Stimulated activated CD4-positive, alpha-beta T cell treated with anti-CD3 and anti-CD28 coated beads, Interleukin-4, amount 100 ng/mL, for 24 hours (primary cell): ENCODE measurements around the gene CADM2.
A peak's percentile ranks its signal among the peaks of the same experiment; 100 is the strongest.
"Not testable (repeated sequence)": the region's sequence is repeated elsewhere in the genome, so short reads cannot be mapped to it uniquely, and the experiment has no call there.

ENCODE experiments used
- DNase-seq: peaks from one replicate; pipeline ENCODE4 v3.0.0-alpha.2; 2020

CADM2 gene

DNA sequence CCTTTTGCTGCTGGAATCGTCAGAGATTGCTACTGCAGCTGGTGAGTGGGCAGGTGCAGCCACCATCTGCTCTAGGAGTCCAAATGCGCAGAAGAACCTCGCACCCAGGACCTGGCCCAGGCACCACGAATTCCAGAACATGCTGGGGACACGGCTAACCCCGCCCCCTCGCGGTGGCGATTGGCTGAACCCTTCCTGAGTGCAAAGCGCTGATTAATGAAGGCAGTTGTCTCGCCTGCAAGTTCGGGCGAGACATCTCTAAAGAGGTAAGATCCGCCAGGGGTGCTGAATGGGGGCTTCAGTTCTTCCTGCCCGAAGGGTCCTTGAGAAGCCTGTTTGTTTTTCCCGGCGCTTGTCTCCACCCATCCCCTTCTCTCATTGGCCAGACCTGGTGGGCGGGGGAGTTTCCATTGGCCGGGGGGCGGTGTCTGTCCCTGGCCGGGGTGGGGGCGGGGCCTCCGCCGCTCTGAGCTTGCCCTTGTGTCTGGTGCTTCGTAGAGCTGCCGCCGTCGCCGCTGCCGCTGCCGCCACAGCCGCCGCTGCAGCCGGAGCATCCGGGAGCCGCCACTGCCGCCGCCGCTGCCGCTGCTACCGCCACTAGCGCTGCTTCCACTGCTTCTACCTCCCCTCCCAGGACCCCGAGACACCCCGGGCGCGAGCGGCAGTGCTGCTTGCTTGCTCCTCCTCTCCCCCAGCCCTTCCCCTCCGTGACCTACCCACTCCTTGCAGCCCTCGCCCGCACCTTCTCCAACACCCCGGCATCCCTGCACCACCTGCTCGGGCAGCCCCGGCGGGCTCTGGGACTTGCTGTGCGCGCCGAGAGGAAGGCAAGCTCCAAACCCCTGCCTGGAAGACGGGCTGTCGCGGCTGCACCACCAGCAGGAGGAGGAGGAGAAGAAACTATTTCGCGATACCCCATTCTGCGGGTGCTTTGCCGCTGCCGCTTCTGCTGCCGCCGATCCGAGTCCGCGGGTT is at the start of gene CADM2:
TSS of gene CADM2 (plus strand) at position 495 of the 975 bp plus-strand sequence.
- DNase-seq: peak; percentile 68

DNA sequence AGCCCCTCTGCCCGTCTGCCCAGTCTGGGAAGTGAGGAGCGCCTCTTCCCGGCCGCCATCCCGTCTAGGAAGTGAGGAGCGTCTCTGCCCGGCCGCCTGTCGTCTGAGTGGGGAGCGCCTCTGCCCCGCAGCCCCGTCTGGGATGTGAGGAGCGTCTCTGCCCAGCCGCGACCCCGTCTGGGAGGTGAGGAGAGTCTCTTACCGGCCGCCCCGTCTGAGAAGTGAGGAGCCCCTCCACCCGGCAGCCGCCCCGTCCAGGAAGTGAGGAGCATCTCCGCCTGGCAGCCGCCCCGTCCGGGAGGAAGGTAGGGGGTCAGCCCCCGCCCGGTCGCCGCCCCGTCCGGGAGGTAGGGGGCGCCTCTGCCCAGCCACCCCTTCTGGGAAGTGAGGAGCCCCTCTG is 40.2 kb upstream of the CADM2 start:
- not testable (repeated sequence) for DNase-seq

DNA sequence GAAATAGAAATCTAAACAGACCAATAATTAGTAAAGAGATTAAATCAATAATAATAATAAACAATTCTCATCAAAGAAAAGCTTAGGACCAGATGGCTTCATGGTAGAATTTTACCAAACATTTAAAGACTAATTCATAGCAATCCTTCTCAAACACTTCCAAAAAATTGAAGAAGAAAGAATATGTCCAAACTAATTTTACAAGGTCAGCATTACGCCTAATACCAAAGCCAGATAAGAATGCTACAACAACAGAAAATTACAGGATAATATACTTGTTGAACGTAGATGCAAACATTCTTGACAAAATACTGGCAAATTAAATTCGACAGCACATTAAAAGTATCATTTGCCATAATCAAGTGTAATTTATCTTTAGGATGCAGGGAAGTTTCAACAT is 36.1 kb upstream of the CADM2 start:
- no peak for DNase-seq

DNA sequence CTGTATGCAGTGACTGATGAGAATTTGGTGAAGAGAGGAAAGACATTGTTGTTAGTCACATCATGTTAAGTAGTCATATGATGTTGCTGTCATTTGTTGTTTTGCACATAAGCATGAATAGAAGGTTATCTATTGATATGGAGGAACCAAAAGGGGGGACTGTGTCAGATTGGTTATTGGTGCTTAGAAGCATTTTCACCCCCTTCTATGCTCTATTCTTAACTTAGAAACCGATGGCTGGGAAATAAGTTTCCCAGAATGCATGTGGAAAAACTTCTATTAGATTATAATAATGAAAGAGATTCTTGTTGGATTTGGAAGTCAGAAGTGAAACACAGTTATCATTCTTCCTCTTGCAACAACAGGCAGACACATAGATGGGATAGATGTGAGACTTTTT is 33.2 kb upstream of the CADM2 start:
- DNase-seq: no peak

DNA sequence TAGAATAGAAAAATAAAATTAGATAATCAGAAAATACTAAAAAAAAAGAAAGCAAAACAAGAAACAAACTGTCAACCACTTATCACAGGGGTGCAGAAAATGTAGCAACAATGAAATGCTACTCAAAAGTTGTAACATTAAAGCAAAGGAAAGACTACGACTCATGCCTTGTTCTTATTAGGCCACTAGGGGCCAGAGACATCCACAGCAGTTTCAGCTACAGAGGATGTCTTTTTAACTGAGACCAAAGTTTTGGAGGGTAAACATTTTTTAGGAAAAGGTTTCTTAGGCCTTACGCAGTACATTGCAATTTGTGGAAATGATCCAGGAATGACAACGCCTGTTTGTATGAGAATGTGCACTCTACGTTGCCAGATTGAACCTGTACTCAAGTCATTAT is 15.4 kb upstream of the CADM2 start:
- no peak for DNase-seq

GRCh38 chr3:84946240-84946639 is 12.5 kb upstream of the CADM2 start:
- no peak for DNase-seq

GRCh38 chr3:84959470-84960271 is 882 bp downstream of the CADM2 start:
- no peak for DNase-seq

GRCh38 chr3:84960581-84960980 is 1.8 kb downstream of the CADM2 start:
- no peak for DNase-seq

- no peak for DNase-seq
These were observed 2.2 kb downstream of the CADM2 start for GRCh38 chr3:84961011-84961410.

DNA sequence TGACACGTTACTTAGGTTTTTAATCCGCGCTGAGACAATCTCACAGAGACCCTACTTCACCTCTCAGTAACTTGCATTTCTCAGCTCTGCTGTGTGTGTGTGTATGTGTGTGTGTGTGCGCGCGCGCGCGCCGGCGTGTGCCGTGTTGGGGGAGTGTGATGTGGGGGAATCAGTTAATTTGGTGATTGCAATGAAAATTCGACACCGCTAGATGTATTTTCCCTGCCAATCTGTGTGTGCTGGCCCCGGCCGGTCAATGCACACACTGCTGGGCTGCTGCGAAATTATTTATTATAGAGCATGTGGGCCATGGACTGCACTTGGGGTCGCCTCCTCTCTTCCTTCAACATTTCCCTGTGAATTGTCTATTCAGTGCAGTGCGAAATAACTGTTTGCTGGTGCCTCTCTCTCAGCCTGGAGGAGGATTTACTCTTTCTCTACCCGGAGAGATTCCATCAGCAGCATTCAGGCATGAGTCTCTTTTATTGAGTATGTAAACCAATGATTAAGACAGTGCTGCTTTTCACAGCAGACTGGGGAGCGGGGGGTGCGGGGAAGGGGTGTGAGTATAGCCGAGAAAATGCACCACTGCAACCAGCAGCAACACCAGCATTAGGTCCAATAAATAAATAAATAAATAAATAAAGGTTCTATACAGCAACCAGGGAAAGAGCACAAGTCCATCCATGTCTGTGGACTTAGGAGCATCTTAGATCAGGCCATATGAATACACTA is 2.9 kb downstream of the CADM2 start:
- no peak for DNase-seq

DNA sequence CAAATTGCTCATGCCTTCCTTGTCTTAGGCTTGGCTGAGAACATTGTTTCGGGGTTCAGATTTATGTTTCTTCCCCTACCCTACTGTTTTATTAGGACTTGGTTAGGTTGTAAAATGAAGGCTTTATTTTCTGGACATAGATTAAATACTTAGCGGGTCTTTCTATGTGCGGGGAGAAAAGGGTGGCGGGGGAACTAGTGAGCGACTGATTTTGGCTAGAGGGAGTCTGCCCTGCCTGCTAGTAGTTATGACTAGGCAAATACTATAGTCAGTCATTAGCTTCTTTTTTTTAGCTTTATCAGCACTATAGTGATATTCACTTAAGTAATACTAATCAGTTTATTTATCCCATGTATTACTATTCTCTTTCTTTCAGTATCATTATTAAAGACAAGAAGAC is 3.6 kb downstream of the CADM2 start:
- DNase-seq: no peak

DNA sequence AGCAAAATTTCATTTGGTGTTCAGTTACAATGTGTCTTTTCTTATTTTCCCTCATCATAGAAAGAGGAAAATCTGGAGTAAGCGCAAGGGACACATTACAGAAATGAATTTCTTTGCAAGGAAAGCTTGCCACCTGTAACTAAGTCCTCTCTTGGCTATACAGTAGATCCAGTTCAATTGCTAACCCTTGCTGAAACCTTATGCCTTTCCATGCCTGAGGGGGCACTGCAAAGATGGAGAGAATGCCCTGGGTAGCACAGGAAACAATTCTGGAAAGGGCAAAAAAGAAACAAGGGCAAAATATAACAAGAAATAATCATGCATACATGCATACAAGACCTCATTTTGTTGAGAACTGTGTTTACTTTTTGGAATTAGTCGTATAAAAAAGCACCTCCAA is 4.3 kb downstream of the CADM2 start:
- DNase-seq: no peak

DNA sequence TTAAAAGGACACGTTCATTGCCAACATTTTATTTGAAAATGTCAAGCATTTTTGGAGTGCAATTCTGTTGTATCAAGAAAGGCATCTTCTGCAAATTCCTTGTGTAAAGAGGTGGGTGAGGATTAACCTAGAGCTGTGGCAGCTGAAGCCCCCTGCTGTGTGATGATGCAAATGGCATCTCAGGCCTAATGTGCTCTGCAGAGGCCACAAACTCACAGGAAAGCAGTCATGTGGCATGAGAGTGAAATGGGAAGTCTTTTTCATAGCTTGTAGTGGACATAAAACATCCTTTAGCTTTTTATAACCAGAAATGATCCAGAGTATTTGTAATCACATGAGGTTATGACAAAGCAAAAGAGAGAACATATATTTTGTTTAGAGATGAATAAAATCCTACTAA is 6.4 kb downstream of the CADM2 start:
- DNase-seq: no peak

GRCh38 chr3:84967767-84968581 is 9.2 kb downstream of the CADM2 start:
- no peak for DNase-seq

GRCh38 chr3:84968701-84969235 is 10.0 kb downstream of the CADM2 start:
- no peak for DNase-seq

- no peak for DNase-seq
These were observed 15.6 kb downstream of the CADM2 start for GRCh38 chr3:84974347-84974746.

GRCh38 chr3:84977021-84977420 is 18.2 kb downstream of the CADM2 start:
- no peak for DNase-seq

DNA sequence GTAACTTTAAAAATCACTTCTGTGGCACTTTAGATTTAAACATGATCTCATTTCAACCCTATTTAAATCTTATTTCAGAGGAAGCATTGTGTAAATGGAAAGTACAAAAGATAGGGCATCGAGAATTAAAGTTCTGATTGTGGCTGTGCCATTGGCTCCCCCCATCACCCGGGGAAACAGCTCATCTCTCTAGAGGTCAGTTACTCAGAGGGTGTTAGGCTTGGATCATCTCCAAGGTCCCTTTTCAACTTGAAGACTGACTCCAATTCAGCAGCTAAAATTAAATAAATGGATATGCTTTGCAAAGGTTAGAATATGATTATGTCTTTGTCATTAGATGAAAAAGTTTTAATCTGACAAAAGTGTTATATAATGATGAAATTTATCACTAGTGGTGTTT is 20.1 kb downstream of the CADM2 start:
- DNase-seq: no peak

DNA sequence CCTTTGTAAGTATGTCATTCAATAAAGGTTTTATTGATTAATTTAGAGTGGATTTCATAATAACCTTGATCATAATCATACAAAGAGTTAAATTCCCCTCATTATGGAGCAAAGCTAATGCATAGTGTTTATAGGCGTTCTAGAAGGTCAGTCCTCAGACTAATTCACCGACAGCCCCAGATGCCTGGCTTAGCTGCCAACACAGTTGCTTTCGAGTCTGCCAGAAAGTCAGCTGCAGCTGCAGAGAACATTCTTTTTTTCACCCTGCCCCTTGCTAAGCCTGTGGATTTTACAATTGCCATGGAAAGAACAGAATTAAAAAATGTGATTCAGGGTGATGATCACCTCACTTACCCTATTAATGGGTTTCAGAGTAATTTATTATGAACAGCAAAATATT is 21.2 kb downstream of the CADM2 start:
- no peak for DNase-seq

- DNase-seq: no peak
These were observed 21.7 kb downstream of the CADM2 start for GRCh38 chr3:84980456-84980855.

- DNase-seq: no peak
These were observed 24.7 kb downstream of the CADM2 start for GRCh38 chr3:84983490-84983889.

GRCh38 chr3:84984429-84984828 is 25.6 kb downstream of the CADM2 start:
- no peak for DNase-seq
